H9 (cell line): ENCODE measurements around the gene DNAH8. TPM values are rescaled to one million over a fixed set of nuclear protein-coding genes. Genes with fewer than 3 reads are reported as not detected.

Experiments used
- DNase-seq: peaks from one replicate; pipeline ENCODE4 v3.0.0-alpha.2; 2017
- H2AFZ ChIP-seq: one replicate; pipeline ENCODE4 v1.6.1; 2013; ENCODE audit warnings: mild to moderate bottlenecking, low read length, control low read depth, moderate library complexity
- H2AK5ac ChIP-seq: 2 replicates; pipeline ENCODE4 v1.6.1; 2013; ENCODE audit warnings: low read length, control low read depth, mixed read lengths; ENCODE audit not compliant: insufficient read length
- H2BK120ac ChIP-seq: one replicate; pipeline ENCODE4 v1.6.1; 2013; ENCODE audit warnings: low read depth, mild to moderate bottlenecking, low read length, control low read depth, inconsistent platforms; ENCODE audit not compliant: poor library complexity, severe bottlenecking
- H2BK12ac ChIP-seq: 2 replicates; pipeline ENCODE4 v1.6.1; 2013; ENCODE audit warnings: low read length, control low read depth, mixed read lengths, low read depth; ENCODE audit not compliant: insufficient read length
- H2BK15ac ChIP-seq: 2 replicates; pipeline ENCODE4 v1.6.1; 2013; ENCODE audit warnings: low read depth, low read length, control low read depth
- H2BK20ac ChIP-seq: one replicate; pipeline ENCODE4 v1.6.1; 2013; ENCODE audit warnings: low read depth, mild to moderate bottlenecking, low read length, control low read depth, inconsistent platforms; ENCODE audit not compliant: poor library complexity, severe bottlenecking
- H2BK5ac ChIP-seq: 2 replicates; pipeline ENCODE4 v1.6.1; 2013; ENCODE audit warnings: low read length, control low read depth, mixed read lengths; ENCODE audit not compliant: insufficient read length
- H3K14ac ChIP-seq: 2 replicates; pipeline ENCODE4 v1.6.1; 2013; ENCODE audit warnings: low read length, control low read depth; ENCODE audit not compliant: insufficient read depth
- H3K18ac ChIP-seq: 2 replicates; pipeline ENCODE4 v1.6.1; 2013; ENCODE audit warnings: low read depth, mild to moderate bottlenecking, mixed read lengths, low read length, control low read depth; ENCODE audit not compliant: insufficient read length
- H3K23ac ChIP-seq: 2 replicates; pipeline ENCODE4 v1.6.1; 2013; ENCODE audit warnings: low read length, control low read depth, mixed read lengths, low read depth; ENCODE audit not compliant: insufficient read length
- H3K23me2 ChIP-seq: 2 replicates; pipeline ENCODE4 v1.6.1; 2013; ENCODE audit warnings: low read depth, mild to moderate bottlenecking, mixed read lengths, low read length, control low read depth; ENCODE audit not compliant: insufficient read length, poor library complexity, severe bottlenecking
- H3K27ac ChIP-seq: 2 replicates; pipeline ENCODE4 v1.5.1; 2013; ENCODE audit warnings: low read length, control low read depth, mixed read lengths, low read depth; ENCODE audit not compliant: insufficient read length
- H3K27me3 ChIP-seq: 2 replicates; pipeline ENCODE4 v1.6.1; 2013; ENCODE audit warnings: low read length, control low read depth, inconsistent platforms; ENCODE audit not compliant: insufficient read depth
- H3K4ac ChIP-seq: 2 replicates; pipeline ENCODE4 v1.6.1; 2013; ENCODE audit warnings: low read depth, mild to moderate bottlenecking, control low read depth, inconsistent platforms, low read length, moderate library complexity
- H3K4me1 ChIP-seq: 2 replicates; pipeline ENCODE4 v1.6.1; 2013; ENCODE audit warnings: low read length, control low read depth, inconsistent platforms; ENCODE audit not compliant: insufficient read depth
- H3K4me2 ChIP-seq: 2 replicates; pipeline ENCODE4 v1.6.1; 2013; ENCODE audit warnings: low read length, control low read depth, mixed read lengths; ENCODE audit not compliant: insufficient read length, insufficient read depth
- H3K56ac ChIP-seq: 2 replicates; pipeline ENCODE4 v1.6.1; 2013; ENCODE audit warnings: low read depth, mild to moderate bottlenecking, mixed read lengths, low read length, control low read depth; ENCODE audit not compliant: insufficient read length
- H3K79me1 ChIP-seq: 2 replicates; pipeline ENCODE4 v1.6.1; 2013; ENCODE audit warnings: low read depth, mild to moderate bottlenecking, moderate library complexity, low read length, control low read depth, inconsistent platforms; ENCODE audit not compliant: insufficient read depth, poor library complexity, severe bottlenecking
- H3K79me2 ChIP-seq: 2 replicates; pipeline ENCODE4 v1.6.1; 2013; ENCODE audit warnings: low read length, control low read depth, inconsistent platforms; ENCODE audit not compliant: insufficient read depth
- H3K9ac ChIP-seq: 2 replicates; pipeline ENCODE4 v1.6.1; 2013; ENCODE audit warnings: low read length, control low read depth, mixed read lengths; ENCODE audit not compliant: insufficient read length; ENCODE audit errors: extremely low read depth
- H3K9me3 ChIP-seq: one replicate; pipeline ENCODE4 v1.6.1; 2013; ENCODE audit warnings: low read depth, low read length, inconsistent platforms; ENCODE audit not compliant: control insufficient read depth
- H3T11ph ChIP-seq: one replicate; pipeline ENCODE4 v1.6.1; 2013; ENCODE audit warnings: mild to moderate bottlenecking, low read length, control low read depth, inconsistent platforms
- H4K20me1 ChIP-seq: one replicate; pipeline ENCODE4 v1.6.1; 2013; ENCODE audit not compliant: control insufficient read depth, insufficient read length, insufficient read depth
- H4K5ac ChIP-seq: 2 replicates; pipeline ENCODE4 v1.6.1; 2013; ENCODE audit warnings: low read depth, mild to moderate bottlenecking, mixed read lengths, low read length, control low read depth; ENCODE audit not compliant: insufficient read length
- H4K8ac ChIP-seq: replicated peaks from 2 replicates; pipeline ENCODE4 v1.6.1; 2013; ENCODE audit warnings: low read length, control low read depth, mixed read lengths, low read depth; ENCODE audit not compliant: insufficient read length
- H4K91ac ChIP-seq: 2 replicates; pipeline ENCODE4 v1.6.1; 2013; ENCODE audit warnings: low read depth, mild to moderate bottlenecking, moderate library complexity, mixed read lengths, low read length, control low read depth; ENCODE audit not compliant: insufficient read length
- H3K27ac Mint-ChIP-seq, 3 experiments: 2 replicates in 2 of 3; 3 replicates in 1 of 3; pipeline ENCODE4 v1.8.0; 2020 to 2021; ENCODE audit warnings: mixed read lengths in 3 of 3, mild to moderate bottlenecking in 1 of 3, moderate library complexity in 1 of 3
- H3K27me3 Mint-ChIP-seq: 2 replicates; pipeline ENCODE4 v1.8.0; 2021; ENCODE audit warnings: low read depth, mild to moderate bottlenecking, moderate library complexity, mixed read lengths
- H3K36me3 Mint-ChIP-seq, 3 experiments: 2 replicates in 2 of 3; 3 replicates in 1 of 3; pipeline ENCODE4 v1.8.0; 2020 to 2021; ENCODE audit warnings: low read depth in 3 of 3, mixed read lengths in 3 of 3; ENCODE audit not compliant: insufficient read depth in 1 of 3
- H3K4me1 Mint-ChIP-seq, 2 experiments: 2 replicates each; pipeline ENCODE4 v1.8.0; 2020; ENCODE audit warnings: mixed read lengths in 2 of 2
- H3K4me3 Mint-ChIP-seq, 2 experiments: 2 replicates in 1 of 2; 3 replicates in 1 of 2; pipeline ENCODE4 v1.8.0; 2020 to 2021; ENCODE audit warnings: mild to moderate bottlenecking in 2 of 2, mixed read lengths in 2 of 2, moderate library complexity in 1 of 2
- H3K9me3 Mint-ChIP-seq, 2 experiments: 2 replicates in 1 of 2; 3 replicates in 1 of 2; pipeline ENCODE4 v1.8.0; 2020; ENCODE audit warnings: mild to moderate bottlenecking in 2 of 2, mixed read lengths in 2 of 2, moderate library complexity in 1 of 2
- CTCF ChIP-seq: fragments of 200-600 bp; sonication (generic); conservative IDR thresholded peaks from 3 replicates; pipeline ENCODE4 v1.8.0; 2021; ENCODE audit warnings: antibody characterized with exemption, mild to moderate bottlenecking
- WGBS: extraction: QIAGEN DNeasy Blood & Tissue Kit; methylation state at CpG from one replicate; pipeline ENCODE4 v1.1.7; 2013; ENCODE audit warnings: missing lambda C conversion rate, low lambda C conversion rate, mixed read lengths; ENCODE audit not compliant: insufficient read length; ENCODE audit errors: extremely low coverage; 5-methylcytosine and 5-hydroxymethylcytosine counted together
- total RNA-seq: library from RNA; stranded (reverse); gene quantifications from 2 replicates; pipeline ENCODE4 v1.2.1, GENCODE V29; 2021

The DNAH8 gene
- total RNA-seq, 1 experiment from 2014 or later, result not detected

DNA sequence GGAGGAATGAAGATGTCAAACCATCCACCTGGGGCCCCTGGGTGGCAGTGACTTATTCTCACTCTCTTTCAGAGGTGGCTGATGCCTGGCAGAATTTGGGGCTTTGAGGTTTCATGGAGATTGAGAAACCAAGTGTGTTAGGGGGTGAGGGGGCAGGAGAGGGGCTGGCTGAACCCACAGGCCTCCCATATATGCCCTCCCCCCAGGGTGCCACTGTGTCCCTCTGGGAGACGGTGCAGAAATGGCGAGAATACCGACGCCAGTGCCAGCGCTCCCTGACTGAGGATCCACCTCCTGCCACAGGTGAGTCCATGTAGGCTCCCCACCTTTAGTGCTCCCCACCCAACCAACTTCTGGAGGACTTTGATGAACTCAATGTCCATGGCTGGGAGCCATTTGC lies 341.1 kb downstream of the DNAH8 start:
- no peaks in the 10 kb centered on the region for H3K9me3 ChIP-seq
- H2BK20ac ChIP-seq, result no peak overlapping the region
- peaks cover 2% of the 10 kb centered on the region for H3K23me2 ChIP-seq
- no peak overlapping the region for H2BK120ac ChIP-seq
- no peak overlapping the region for H3K56ac ChIP-seq
- no peak overlapping the region for H3K4me2 ChIP-seq
- H3K18ac ChIP-seq, result no peak overlapping the region
- no peaks in the 10 kb centered on the region for H3K4me1 ChIP-seq
- H3K4ac ChIP-seq, result no peak overlapping the region
- H2BK5ac ChIP-seq, result no peak overlapping the region
- no peak overlapping the region for H3K27ac ChIP-seq
- no peak overlapping the region for H4K5ac ChIP-seq
- no CpG with 5 or more reads among the region's 5 CpGs for WGBS
- Mint-ChIP-seq H3K27ac (no peak overlapping the region), H3K36me3 (peaks cover 0 to 7% (median 3%) of the 10 kb centered on the region in 3 experiments; a peak in 4 of 7 replicates), H3K27me3 (peaks cover 24% of the 10 kb centered on the region), H3K9me3 (no peaks in the 10 kb centered on the region), H3K4me3 (no peak overlapping the region), H3K4me1 (peaks cover 16 to 18% of the 10 kb centered on the region in 2 experiments)
- H3T11ph ChIP-seq, result no peak overlapping the region
- H3K79me1 ChIP-seq, result no peaks in the 10 kb centered on the region
- H4K20me1 ChIP-seq, result peaks cover 3% of the 10 kb centered on the region
- no peak overlapping the region for H4K8ac ChIP-seq
- no peak overlapping the region for H3K23ac ChIP-seq
- no peaks in the 10 kb centered on the region for H3K27me3 ChIP-seq
- no peak for TF ChIP-seq CTCF
- no peak overlapping the region for H3K9ac ChIP-seq
- no peak overlapping the region for H4K91ac ChIP-seq
- no peak for DNase-seq
- H3K14ac ChIP-seq, result no peak overlapping the region
- H2BK12ac ChIP-seq, result no peak overlapping the region
- H2BK15ac ChIP-seq, result no peak overlapping the region
- H3K79me2 ChIP-seq, result no peaks in the 10 kb centered on the region
- no peak overlapping the region for H2AK5ac ChIP-seq
- H2AFZ ChIP-seq, result no peak overlapping the region
